ENCODE results near the gene RS1. TPM values are rescaled to one million over a fixed set of nuclear protein-coding genes. Genes with fewer than 3 reads are reported as not detected.

RS1 gene
- total and polyA plus RNA-seq, 9 of the 15 experiments (the other 6 are each of a cell fraction or from before 2014, with no cell fraction given), result not detected

GRCh38 chrX:18719852-18720251 is 47.9 kb upstream of the RS1 start:
- Histone ChIP-seq H3K36me3 (ENCODE audit: control insufficient read depth, insufficient read depth, low read length) (no peaks in the 10 kb centered on the region), H3K27me3 (ENCODE audit: control insufficient read depth in 2 of 2, insufficient read depth in 2 of 2, low read length in 2 of 2) (peaks cover 0 to 8% of the 10 kb centered on the region in 2 experiments; a peak in 1 of 5 replicates), H3K9ac (ENCODE audit: insufficient read depth in 1 of 2, low read depth in 2 of 2, low read length in 2 of 2) (no peak overlapping the region), H3K4me3 (no peak overlapping the region), H4K20me1 (replicated peaks; ENCODE audit: control insufficient read depth, insufficient read depth, low read length) (no peaks in the 10 kb centered on the region), H3K9me3 (replicated peaks; ENCODE audit: control insufficient read depth, insufficient read depth, low read depth, low read length) (no peaks in the 10 kb centered on the region), H3K4me1 (replicated peaks in 1 of 2; ENCODE audit: control insufficient read depth in 2 of 2, insufficient read depth in 2 of 2, low read length in 2 of 2) (no peaks in the 10 kb centered on the region), H3K4me2 (ENCODE audit: insufficient read depth, low read length) (no peak overlapping the region), H3K79me2 (ENCODE audit: control insufficient read depth, insufficient read depth, low read length) (no peaks in the 10 kb centered on the region), H3K27ac (ENCODE audit: extremely low read depth, low read depth, low read length) (no peak overlapping the region), H3K9me1 (ENCODE audit: control insufficient read depth, insufficient read depth, low read length) (no peaks in the 10 kb centered on the region), H2AFZ (ENCODE audit: low read depth, low read length) (no peak overlapping the region)
- in situ Hi-C loops (cut with MboI) (no loop called here), intact Hi-C loops (cut with micrococcal nuclease) (no loop called here)
- 0% methylated on average over 3 of the region's 4 CpGs for WGBS (ENCODE audit: insufficient coverage, low coverage, missing lambda C conversion rate)
- no peak for FAIRE-seq
- ATAC-seq, result no peak
- POLR2A ChIA-PET, result no interaction called here
- CTCF ChIA-PET (ENCODE audit: low intra/inter-chr PET ratio), result no interaction called here
- DNase-seq (ENCODE audit: extremely low read depth in 1 of 4, low spot score in 3 of 4), result no peak
- no TSS peak for BruUV-seq (replicated peaks)
- no peak for TF ChIP-seq AFF1 (IDR thresholded peaks at IDR 0.05; ENCODE audit: low read depth in 1 of 2, partially characterized antibody in 2 of 2)
- no peak for TF ChIP-seq ZNF695 (CRISPR knock-in tag; IDR thresholded peaks at IDR 0.05)
- TF ChIP-seq NFE2L1 (tag; IDR thresholded peaks at IDR 0.05; ENCODE audit: borderline replicate concordance, low read depth), result no peak
- no peak for TF ChIP-seq ZBTB49 (CRISPR knock-in tag; IDR thresholded peaks at IDR 0.05; ENCODE audit: borderline replicate concordance)
- no peak for TF ChIP-seq NCOA4 (IDR thresholded peaks at IDR 0.05; ENCODE audit: partially characterized antibody)
- TF ChIP-seq, protein P1, sequence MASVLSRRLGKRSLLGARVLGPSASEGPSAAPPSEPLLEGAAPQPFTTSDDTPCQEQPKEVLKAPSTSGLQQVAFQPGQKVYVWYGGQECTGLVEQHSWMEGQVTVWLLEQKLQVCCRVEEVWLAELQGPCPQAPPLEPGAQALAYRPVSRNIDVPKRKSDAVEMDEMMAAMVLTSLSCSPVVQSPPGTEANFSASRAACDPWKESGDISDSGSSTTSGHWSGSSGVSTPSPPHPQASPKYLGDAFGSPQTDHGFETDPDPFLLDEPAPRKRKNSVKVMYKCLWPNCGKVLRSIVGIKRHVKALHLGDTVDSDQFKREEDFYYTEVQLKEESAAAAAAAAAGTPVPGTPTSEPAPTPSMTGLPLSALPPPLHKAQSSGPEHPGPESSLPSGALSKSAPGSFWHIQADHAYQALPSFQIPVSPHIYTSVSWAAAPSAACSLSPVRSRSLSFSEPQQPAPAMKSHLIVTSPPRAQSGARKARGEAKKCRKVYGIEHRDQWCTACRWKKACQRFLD (CRISPR knock-in tag; IDR thresholded peaks at IDR 0.05), result no peak
- TF ChIP-seq ESRRB (CRISPR knock-in tag; IDR thresholded peaks at IDR 0.05; ENCODE audit: borderline replicate concordance), result no peak
- no peak for TF ChIP-seq SETDB1 (IDR thresholded peaks at IDR 0.05; ENCODE audit: low read length)
- TF ChIP-seq, protein P2, sequence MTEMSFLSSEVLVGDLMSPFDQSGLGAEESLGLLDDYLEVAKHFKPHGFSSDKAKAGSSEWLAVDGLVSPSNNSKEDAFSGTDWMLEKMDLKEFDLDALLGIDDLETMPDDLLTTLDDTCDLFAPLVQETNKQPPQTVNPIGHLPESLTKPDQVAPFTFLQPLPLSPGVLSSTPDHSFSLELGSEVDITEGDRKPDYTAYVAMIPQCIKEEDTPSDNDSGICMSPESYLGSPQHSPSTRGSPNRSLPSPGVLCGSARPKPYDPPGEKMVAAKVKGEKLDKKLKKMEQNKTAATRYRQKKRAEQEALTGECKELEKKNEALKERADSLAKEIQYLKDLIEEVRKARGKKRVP (CRISPR knock-in tag; IDR thresholded peaks at IDR 0.05), result no peak
- TF ChIP-seq ZZZ3 (IDR thresholded peaks at IDR 0.05), result no peak

Measured in K562 (cell line).